Pancreas (tissue), 10 donors: ENCODE data around the gene RTN4. TPM values are rescaled to one million over a fixed set of nuclear protein-coding genes. Genes with fewer than 3 reads are reported as not detected.

ENCODE experiments used
- ATAC-seq, 4 donors: fragments of 200-7000 bp; cut with Tn5 transposase; one replicate each; pipeline versions ENCODE4 v1.8.0 to v1.9.1; 2020; ENCODE audit warnings: mild to moderate bottlenecking in 4 of 4, moderate library complexity in 4 of 4
- DNase-seq, 6 donors: peaks; one replicate each; pipeline ENCODE4 v3.0.0-alpha.2; 2020
- FAIRE-seq: peaks from 2 replicates; lab custom pipeline; 2012; peaks lifted over from hg19 to GRCh38; lab: Jason Lieb, UNC
- H3K27ac ChIP-seq, 4 donors: fragments of 200-600 bp; sonication (generic); 1 replicate in 3 of 4; 2 replicates in 1 of 4; pipeline versions ENCODE4 v1.5.0 to v1.8.0; 2020
- H3K27me3 ChIP-seq, 4 donors: fragments of 200-600 bp; one replicate each; pipeline ENCODE4 v1.8.0; 2021
- H3K36me3 ChIP-seq, 3 donors: fragments of 200-600 bp; sonication (generic) in 1 of 3; one replicate each; pipeline versions ENCODE4 v1.5.0 to v1.8.0; 2020 to 2021
- H3K4me1 ChIP-seq, 3 donors: fragments of 200-600 bp; one replicate each; pipeline ENCODE4 v1.8.0; 2021
- H3K4me3 ChIP-seq, 4 donors: fragments of 200-600 bp; sonication (generic) in 2 of 4; one replicate each; pipeline versions ENCODE4 v1.5.0 to v1.8.0; 2020 to 2021
- H3K9me3 ChIP-seq, 4 donors: fragments of 200-600 bp; one replicate each; pipeline ENCODE4 v1.8.0; 2021
- WGBS, 2 donors: extraction: QIAGEN DNeasy Blood & Tissue Kit; methylation state at CpG; one replicate each; pipeline ENCODE4 v1.1.7; 2013; 5-methylcytosine and 5-hydroxymethylcytosine counted together
- intact Hi-C, 3 donors: fragments of 100-400 bp; cut with DNase I; formaldehyde crosslinking; loops; one replicate each; pipeline versions ENCODE4 v1.11.1 to v1.14.2; 2022
- polyA plus RNA-seq, 2 donors: library from polyadenylated mRNA; stranded (reverse); fragments of 200-250 nt; gene quantifications; one replicate each; pipeline ENCODE4 v1.2.3, GENCODE V29; 2013
- total RNA-seq, 6 donors: library from RNA; stranded (reverse); fragmentation: NEBNext Ultra II Directional in 4 of 6; extraction: Animal tissue kit (Norgen Biotek cat#: 25700) in 4 of 6; gene quantifications; one replicate each; pipeline versions ENCODE4 v1.2.1 to v1.2.4, GENCODE V29; 2021 to 2023
- TF ChIP-seq, protein P1 (sequence below), 4 donors: fragments of 200-600 bp; sonication (generic) in 3 of 4; IDR thresholded peaks; one replicate each; pipeline versions ENCODE4 v1.5.0 to v1.8.0; 2021; ENCODE audit warnings: antibody characterized with exemption in 4 of 4
- donor health status: healthy with polysubstance abuse.
- donor health status: DM: no; HTN: no; CAD: no; lungs with moderate emphysema.
- donor health status: DM: no; HTN: no; CAD: no.
- donor health status: control.
- donor health status: control.
- donor health status: Bipolar disorder and iron deficiency.
- donor health status: DM: yes; HTN: yes; CAD: no.
- donor health status: DM: no; HTN: no; CAD: no.
- donor health status: DM: no; HTN: no; CAD: no.
- donor health status: DM: yes; HTN: yes; CAD: no.

The RTN4 gene, protein sequence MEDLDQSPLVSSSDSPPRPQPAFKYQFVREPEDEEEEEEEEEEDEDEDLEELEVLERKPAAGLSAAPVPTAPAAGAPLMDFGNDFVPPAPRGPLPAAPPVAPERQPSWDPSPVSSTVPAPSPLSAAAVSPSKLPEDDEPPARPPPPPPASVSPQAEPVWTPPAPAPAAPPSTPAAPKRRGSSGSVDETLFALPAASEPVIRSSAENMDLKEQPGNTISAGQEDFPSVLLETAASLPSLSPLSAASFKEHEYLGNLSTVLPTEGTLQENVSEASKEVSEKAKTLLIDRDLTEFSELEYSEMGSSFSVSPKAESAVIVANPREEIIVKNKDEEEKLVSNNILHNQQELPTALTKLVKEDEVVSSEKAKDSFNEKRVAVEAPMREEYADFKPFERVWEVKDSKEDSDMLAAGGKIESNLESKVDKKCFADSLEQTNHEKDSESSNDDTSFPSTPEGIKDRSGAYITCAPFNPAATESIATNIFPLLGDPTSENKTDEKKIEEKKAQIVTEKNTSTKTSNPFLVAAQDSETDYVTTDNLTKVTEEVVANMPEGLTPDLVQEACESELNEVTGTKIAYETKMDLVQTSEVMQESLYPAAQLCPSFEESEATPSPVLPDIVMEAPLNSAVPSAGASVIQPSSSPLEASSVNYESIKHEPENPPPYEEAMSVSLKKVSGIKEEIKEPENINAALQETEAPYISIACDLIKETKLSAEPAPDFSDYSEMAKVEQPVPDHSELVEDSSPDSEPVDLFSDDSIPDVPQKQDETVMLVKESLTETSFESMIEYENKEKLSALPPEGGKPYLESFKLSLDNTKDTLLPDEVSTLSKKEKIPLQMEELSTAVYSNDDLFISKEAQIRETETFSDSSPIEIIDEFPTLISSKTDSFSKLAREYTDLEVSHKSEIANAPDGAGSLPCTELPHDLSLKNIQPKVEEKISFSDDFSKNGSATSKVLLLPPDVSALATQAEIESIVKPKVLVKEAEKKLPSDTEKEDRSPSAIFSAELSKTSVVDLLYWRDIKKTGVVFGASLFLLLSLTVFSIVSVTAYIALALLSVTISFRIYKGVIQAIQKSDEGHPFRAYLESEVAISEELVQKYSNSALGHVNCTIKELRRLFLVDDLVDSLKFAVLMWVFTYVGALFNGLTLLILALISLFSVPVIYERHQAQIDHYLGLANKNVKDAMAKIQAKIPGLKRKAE
- total RNA-seq (100 to 1,000 TPM in 1 of 6 donors, 10 to 100 TPM in 5; 38.3 to 105 (median 77.3) TPM), polyA plus RNA-seq (10 to 100 TPM; 59.2 to 97.8 TPM)

DNA sequence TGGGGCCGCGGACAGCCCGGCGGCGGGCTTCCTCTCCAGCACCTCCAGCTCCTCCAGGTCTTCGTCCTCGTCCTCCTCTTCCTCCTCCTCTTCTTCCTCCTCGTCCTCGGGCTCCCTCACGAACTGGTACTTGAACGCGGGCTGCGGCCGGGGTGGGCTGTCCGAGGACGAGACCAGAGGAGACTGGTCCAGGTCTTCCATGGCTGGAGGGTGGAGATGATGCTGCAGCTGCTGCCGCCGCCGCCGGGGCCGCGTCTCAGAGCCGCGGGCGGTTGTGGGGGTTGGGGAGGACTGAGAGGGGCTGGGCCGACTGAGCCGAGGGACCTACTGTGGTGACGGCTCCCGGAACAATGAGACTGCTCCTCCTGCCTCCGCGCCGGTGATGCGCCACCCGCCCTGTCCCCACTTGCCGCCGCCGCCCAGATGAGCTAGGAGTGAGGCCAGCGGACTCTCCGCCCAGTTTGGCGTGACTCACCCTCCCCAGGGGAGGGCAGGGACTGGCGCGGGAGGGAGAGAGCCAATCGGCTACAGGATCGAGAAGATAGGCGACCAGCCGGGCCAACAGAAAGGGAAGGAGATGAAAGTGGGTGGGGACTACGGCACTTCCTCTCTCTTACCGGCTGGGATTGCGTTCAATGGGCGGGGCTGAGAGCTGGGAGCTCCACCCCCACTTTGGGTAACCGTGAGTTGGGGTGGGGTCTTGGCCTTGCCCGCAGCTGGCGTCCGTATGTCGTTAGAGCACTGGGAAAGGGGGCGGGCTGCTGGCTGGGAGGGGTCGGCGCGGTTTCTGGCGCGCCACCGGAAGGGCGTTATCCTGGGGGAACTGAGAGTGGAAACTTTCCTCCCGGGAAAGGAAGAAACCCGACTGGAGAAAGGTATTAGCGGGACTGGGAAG lies at the start of gene RTN4:
Gene RTN4, minus strand, starts transcription at position 352 of the 895 bp plus-strand sequence. Its CDS starts 151 bp downstream, at position 201.
- DNase-seq = peak; percentile 95 to 99 (median 98)
- Histone ChIP-seq H3K4me3 (peak within 1 kb of the TSS; percentile 89 to 96 (median 93)), H3K27ac (peak within 1 kb of the TSS; percentile 87 to 98 (median 93)), H3K9me3 (no peaks in the 10 kb centered on the region), H3K36me3 (no peaks in the 10 kb centered on the region), H3K27me3 (no peaks in the 10 kb centered on the region), H3K4me1 (peaks cover 16 to 42% (median 39%) of the 10 kb centered on the region in 3 donors)
- FAIRE-seq = peak; percentile 51
- TF ChIP-seq, protein P1, sequence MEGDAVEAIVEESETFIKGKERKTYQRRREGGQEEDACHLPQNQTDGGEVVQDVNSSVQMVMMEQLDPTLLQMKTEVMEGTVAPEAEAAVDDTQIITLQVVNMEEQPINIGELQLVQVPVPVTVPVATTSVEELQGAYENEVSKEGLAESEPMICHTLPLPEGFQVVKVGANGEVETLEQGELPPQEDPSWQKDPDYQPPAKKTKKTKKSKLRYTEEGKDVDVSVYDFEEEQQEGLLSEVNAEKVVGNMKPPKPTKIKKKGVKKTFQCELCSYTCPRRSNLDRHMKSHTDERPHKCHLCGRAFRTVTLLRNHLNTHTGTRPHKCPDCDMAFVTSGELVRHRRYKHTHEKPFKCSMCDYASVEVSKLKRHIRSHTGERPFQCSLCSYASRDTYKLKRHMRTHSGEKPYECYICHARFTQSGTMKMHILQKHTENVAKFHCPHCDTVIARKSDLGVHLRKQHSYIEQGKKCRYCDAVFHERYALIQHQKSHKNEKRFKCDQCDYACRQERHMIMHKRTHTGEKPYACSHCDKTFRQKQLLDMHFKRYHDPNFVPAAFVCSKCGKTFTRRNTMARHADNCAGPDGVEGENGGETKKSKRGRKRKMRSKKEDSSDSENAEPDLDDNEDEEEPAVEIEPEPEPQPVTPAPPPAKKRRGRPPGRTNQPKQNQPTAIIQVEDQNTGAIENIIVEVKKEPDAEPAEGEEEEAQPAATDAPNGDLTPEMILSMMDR (IDR thresholded peaks at IDR 0.05) = no peak
- peak; percentile 87 to 90 (median 88) for ATAC-seq
- intact Hi-C loops = no loop called here
- whole genome bisulfite sequencing, 2 donors = 1% methylated on average over 51 to 66 of the region's 66 CpGs

DNA sequence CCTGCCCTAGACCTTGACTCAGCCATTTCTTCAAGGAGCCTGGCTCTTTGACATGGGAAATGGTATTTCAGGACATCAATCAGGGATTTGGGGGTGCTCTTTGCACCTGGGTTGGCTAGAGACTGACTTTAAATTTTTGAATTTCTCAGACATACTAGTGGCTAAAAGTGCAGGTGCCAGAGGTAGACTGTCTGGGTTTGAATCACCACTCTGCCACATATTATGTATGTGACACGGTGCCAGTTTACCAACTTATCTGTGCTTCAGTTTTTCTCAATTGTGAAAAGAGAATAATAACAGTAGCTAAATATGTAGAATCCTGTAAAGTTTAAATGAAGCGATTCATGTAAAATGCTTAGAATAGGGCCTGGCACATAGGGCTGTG lies 49.2 kb upstream of the RTN4 start:
- H3K9me3 ChIP-seq = no peaks in the 10 kb centered on the region
- H3K4me3 ChIP-seq = no peak overlapping the region
- intact Hi-C loops = no loop called here
- peak overlapping the region in 3 of 4 donors; percentile 50 to 71 (median 66) for H3K27ac ChIP-seq
- 88 to 97% methylated on average over 2 of the region's 2 CpGs for WGBS, 2 donors
- H3K27me3 ChIP-seq = no peaks in the 10 kb centered on the region
- FAIRE-seq (no peak), DNase-seq (no peak), ATAC-seq (peak in 1 of 4 donors; percentile 6)
- peaks cover 12 to 43% (median 35%) of the 10 kb centered on the region in 3 donors for H3K4me1 ChIP-seq
- TF ChIP-seq, protein P1 (IDR thresholded peaks at IDR 0.05) = no peak
- H3K36me3 ChIP-seq = no peaks in the 10 kb centered on the region

DNA sequence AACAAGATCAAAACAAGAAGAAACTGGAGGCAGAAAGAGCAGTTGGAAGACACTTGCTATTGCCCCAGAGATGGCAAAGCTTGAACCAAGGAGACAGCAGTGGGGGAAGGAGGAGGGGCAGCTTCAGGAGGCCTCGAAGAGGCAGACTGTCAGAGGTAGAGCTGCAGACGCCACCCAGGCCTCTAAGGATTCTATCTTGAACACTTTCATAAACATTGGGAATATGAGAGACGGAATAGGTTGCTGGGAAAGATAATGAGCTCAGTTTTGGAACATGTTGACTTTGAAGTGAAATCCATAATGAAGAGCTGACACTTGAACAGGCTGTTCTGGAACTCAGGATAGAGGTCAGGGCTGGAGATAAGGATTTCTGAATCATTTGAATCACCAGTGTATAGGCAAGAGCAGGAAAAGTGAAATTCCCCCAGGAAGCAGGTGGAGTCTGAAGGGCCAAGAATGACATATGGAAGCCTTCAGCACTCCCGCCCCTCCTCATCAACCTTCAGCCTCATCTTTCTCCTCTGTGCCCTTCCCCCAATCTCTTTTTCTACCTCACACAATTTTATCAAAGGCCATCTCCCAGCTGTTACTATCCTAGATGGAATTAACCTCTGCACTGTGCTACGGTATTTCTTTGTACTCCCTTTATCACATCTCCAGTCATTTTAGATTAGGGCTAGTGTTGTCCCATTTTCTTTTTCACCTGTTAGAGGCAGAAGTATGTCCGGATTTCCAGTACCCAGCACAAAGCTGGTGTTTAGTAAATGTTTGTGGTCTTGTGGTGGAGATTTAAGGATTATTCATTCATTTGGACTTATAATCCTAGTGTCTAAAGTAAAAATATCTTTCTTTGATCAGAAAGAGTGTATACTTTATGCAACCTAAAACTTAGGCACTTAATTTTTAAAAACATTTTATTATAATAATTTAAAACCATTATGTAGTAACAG lies 47.5 kb upstream of the RTN4 start:
- intact Hi-C loops = no loop called here
- no peak for FAIRE-seq
- H3K36me3 ChIP-seq = no peaks in the 10 kb centered on the region
- no peak overlapping the region for H3K4me3 ChIP-seq
- H3K27ac ChIP-seq = peak overlapping the region in 1 of 4 donors; percentile 26
- peak in 3 of 4 donors; percentile 22 to 51 (median 37) for ATAC-seq
- H3K27me3 ChIP-seq = no peaks in the 10 kb centered on the region
- 62% methylated on average over 6 of the region's 6 CpGs for WGBS, 2 donors
- no peak for DNase-seq
- TF ChIP-seq, protein P1 (IDR thresholded peaks at IDR 0.05) = no peak
- H3K4me1 ChIP-seq = peaks cover 12 to 43% (median 35%) of the 10 kb centered on the region in 3 donors
- H3K9me3 ChIP-seq = no peaks in the 10 kb centered on the region
